IgD-negative memory B cell (primary cell): ENCODE measurements around the gene HTRA3. TPM values are rescaled to one million over a fixed set of nuclear protein-coding genes. Genes with fewer than 3 reads are reported as not detected.

Experiments
- H3K27ac Mint-ChIP-seq, 3 donors: one replicate each; pipeline ENCODE4 v1.8.0; 2020 to 2022; ENCODE audit warnings: mild to moderate bottlenecking in 3 of 3, mixed read lengths in 3 of 3, moderate library complexity in 1 of 3
- H3K27me3 Mint-ChIP-seq: one replicate; pipeline ENCODE4 v1.8.0; 2021; ENCODE audit warnings: mixed read lengths
- H3K36me3 Mint-ChIP-seq: one replicate; pipeline ENCODE4 v1.8.0; 2020; ENCODE audit warnings: mild to moderate bottlenecking, mixed read lengths
- H3K4me1 Mint-ChIP-seq, 3 donors: one replicate each; pipeline ENCODE4 v1.8.0; 2020 to 2022; ENCODE audit warnings: mixed read lengths in 3 of 3, mild to moderate bottlenecking in 1 of 3
- H3K4me3 Mint-ChIP-seq, 4 donors: one replicate each; pipeline ENCODE4 v1.8.0; 2020 to 2022; ENCODE audit warnings: mild to moderate bottlenecking in 4 of 4, mixed read lengths in 4 of 4, moderate library complexity in 3 of 4
- H3K9me3 Mint-ChIP-seq, 3 donors: one replicate each; pipeline ENCODE4 v1.8.0; 2020 to 2021; ENCODE audit warnings: mixed read lengths in 3 of 3, mild to moderate bottlenecking in 1 of 3
- polyA plus RNA-seq: library from polyadenylated mRNA; unstranded; fragments of 300-500 nt; fragmentation: Illumina TruSeq; gene quantifications from one replicate; pipeline ENCODE4 v1.2.3, GENCODE V29; 2021

HTRA3 gene
- polyA plus RNA-seq, 1 donor from 2014 or later = not detected

GRCh38 chr4:8316911-8317351 lies 47.4 kb downstream of the HTRA3 start:
- Mint-ChIP-seq H3K36me3 (no peaks in the 10 kb centered on the region), H3K27ac (no peak overlapping the region), H3K9me3 (peaks cover 6 to 15% (median 9%) of the 10 kb centered on the region in 3 donors), H3K4me3 (no peak overlapping the region), H3K27me3 (no peaks in the 10 kb centered on the region), H3K4me1 (no peaks in the 10 kb centered on the region)

DNA sequence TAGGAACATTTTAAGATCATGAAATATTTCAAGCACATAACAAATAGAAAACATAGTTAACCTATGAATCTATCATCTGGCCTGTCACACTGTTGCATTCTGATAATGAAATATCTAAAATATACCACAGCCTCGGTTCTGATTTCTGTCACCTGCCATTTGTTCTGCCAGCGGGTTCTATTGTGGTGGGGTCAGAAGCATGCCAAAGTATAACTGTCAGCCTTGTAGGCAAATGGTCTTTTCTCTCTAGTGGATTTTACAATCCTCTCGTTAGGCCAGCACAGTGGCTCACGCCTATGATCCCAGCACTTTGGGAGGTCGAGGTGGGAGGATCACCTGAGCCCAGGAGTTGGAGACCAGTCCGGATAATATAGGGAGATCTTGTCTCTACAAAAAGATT lies 47.9 kb downstream of the HTRA3 start:
- H3K4me3 Mint-ChIP-seq = no peak overlapping the region
- no peak overlapping the region for H3K27ac Mint-ChIP-seq
- no peaks in the 10 kb centered on the region for H3K36me3 Mint-ChIP-seq
- peaks cover 5 to 11% (median 6%) of the 10 kb centered on the region in 3 donors for H3K9me3 Mint-ChIP-seq
- H3K27me3 Mint-ChIP-seq = no peaks in the 10 kb centered on the region
- H3K4me1 Mint-ChIP-seq = no peaks in the 10 kb centered on the region

DNA sequence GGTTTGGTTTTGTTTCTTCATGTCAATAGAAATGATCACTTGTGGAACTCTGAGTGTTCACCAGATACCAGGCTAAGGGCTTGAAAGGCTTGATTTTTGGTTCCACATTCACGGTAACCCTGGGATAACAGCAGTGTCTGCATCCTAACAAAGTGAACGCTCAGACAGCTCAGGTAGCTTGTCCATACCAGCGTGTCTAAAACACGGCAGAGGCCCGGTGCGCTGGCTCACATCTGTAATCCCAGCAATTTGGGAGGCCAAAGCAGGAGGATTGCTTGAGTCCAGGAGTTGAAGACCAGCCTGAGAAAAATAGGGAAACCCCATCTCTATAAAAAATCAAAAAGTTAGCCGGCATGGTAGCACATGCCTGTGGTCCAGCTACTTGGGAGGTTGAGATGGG lies 49.0 kb downstream of the HTRA3 start:
- H3K4me3 Mint-ChIP-seq = no peak overlapping the region
- H3K27me3 Mint-ChIP-seq = no peaks in the 10 kb centered on the region
- H3K4me1 Mint-ChIP-seq = no peaks in the 10 kb centered on the region
- H3K36me3 Mint-ChIP-seq = no peaks in the 10 kb centered on the region
- no peak overlapping the region for H3K27ac Mint-ChIP-seq
- peaks cover 0 to 6% (median 3%) of the 10 kb centered on the region in 3 donors for H3K9me3 Mint-ChIP-seq

DNA sequence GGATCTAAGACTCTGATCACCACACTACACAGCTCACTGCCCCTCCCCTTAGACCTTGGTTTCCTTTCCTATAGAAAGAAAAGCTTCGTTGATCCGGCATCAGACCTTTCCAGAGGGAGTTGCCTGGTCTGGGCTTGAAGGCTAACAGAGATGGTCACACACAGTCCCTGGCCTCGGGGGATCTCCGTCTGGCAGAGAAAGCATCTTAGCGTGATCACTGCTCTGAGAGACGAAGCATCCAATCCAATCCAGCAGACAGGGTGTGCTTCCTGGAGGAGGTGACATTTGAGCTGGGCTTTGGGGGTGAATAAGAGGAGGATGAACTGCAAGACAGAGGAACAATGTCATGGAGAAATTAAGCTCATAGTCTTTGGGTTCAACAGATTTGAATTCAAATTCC lies 49.5 kb downstream of the HTRA3 start:
- H3K4me3 Mint-ChIP-seq = no peak overlapping the region
- no peaks in the 10 kb centered on the region for H3K27me3 Mint-ChIP-seq
- H3K4me1 Mint-ChIP-seq = no peaks in the 10 kb centered on the region
- peaks cover 0 to 3% (median 0%) of the 10 kb centered on the region in 3 donors for H3K9me3 Mint-ChIP-seq
- no peak overlapping the region for H3K27ac Mint-ChIP-seq
- no peaks in the 10 kb centered on the region for H3K36me3 Mint-ChIP-seq

DNA sequence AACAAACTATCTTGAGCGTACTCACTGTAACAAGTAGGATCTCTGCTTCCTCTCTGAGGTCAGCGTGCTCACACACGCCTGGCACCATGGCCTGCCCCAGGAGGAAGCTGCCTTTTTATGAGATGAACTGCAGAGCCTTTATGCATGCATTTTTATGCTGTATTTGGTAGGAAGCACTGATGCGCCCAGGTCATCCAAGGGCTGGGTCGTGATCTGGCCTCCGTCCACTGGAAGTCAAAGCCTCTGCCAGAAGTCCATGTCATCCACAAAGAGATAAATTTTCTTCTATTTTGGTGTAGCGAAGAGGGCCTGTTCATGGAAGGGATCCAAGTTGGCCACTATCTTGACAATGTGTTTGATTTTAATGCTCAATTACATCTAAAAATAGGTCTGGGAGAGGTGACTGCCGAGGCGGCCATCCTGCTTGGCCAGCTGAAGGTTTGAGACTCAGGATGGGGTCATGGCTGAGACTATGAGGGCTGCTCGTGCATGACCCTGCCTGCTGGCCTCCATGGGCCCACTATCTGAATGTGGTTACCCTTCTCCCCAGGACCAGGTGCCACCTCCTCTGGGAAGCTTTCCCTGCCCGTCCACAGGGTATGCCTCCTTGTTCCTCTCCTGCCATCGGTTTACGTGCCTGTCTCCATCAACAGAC lies 50.3 kb downstream of the HTRA3 start:
- Mint-ChIP-seq H3K9me3 (no peaks in the 10 kb centered on the region), H3K4me3 (no peak overlapping the region), H3K27me3 (peaks cover 3% of the 10 kb centered on the region), H3K36me3 (no peaks in the 10 kb centered on the region), H3K4me1 (no peaks in the 10 kb centered on the region), H3K27ac (no peak overlapping the region)

- Mint-ChIP-seq H3K4me3 (no peak overlapping the region), H3K27ac (no peak overlapping the region), H3K4me1 (no peaks in the 10 kb centered on the region), H3K36me3 (no peaks in the 10 kb centered on the region), H3K27me3 (peaks cover 3% of the 10 kb centered on the region), H3K9me3 (no peaks in the 10 kb centered on the region)
Measured at GRCh38 chr4:8320386-8320750, 50.8 kb downstream of the HTRA3 start.

- Mint-ChIP-seq H3K9me3 (no peaks in the 10 kb centered on the region), H3K27ac (no peak overlapping the region), H3K27me3 (peaks cover 3% of the 10 kb centered on the region), H3K4me1 (no peaks in the 10 kb centered on the region), H3K36me3 (no peaks in the 10 kb centered on the region), H3K4me3 (no peak overlapping the region)
Measured at GRCh38 chr4:8321220-8321619, 51.7 kb downstream of the HTRA3 start.

GRCh38 chr4:8321771-8322170 lies 52.2 kb downstream of the HTRA3 start:
- Mint-ChIP-seq H3K4me3 (no peak overlapping the region), H3K36me3 (no peaks in the 10 kb centered on the region), H3K4me1 (no peaks in the 10 kb centered on the region), H3K9me3 (no peaks in the 10 kb centered on the region), H3K27ac (no peak overlapping the region), H3K27me3 (peaks cover 3% of the 10 kb centered on the region)

- Mint-ChIP-seq H3K27ac (no peak overlapping the region), H3K36me3 (no peaks in the 10 kb centered on the region), H3K27me3 (peaks cover 3% of the 10 kb centered on the region), H3K4me3 (no peak overlapping the region), H3K9me3 (no peaks in the 10 kb centered on the region), H3K4me1 (no peaks in the 10 kb centered on the region)
Measured at GRCh38 chr4:8322794-8323704, 53.5 kb downstream of the HTRA3 start.

GRCh38 chr4:8323947-8324555 lies 54.5 kb downstream of the HTRA3 start:
- H3K9me3 Mint-ChIP-seq = no peaks in the 10 kb centered on the region
- H3K36me3 Mint-ChIP-seq = no peaks in the 10 kb centered on the region
- H3K4me1 Mint-ChIP-seq = no peaks in the 10 kb centered on the region
- peaks cover 4% of the 10 kb centered on the region for H3K27me3 Mint-ChIP-seq
- no peak overlapping the region for H3K27ac Mint-ChIP-seq
- H3K4me3 Mint-ChIP-seq = no peak overlapping the region

GRCh38 chr4:8324640-8325239 lies 55.2 kb downstream of the HTRA3 start:
- Mint-ChIP-seq H3K36me3 (no peaks in the 10 kb centered on the region), H3K4me1 (no peaks in the 10 kb centered on the region), H3K9me3 (no peaks in the 10 kb centered on the region), H3K27ac (no peak overlapping the region), H3K4me3 (no peak overlapping the region), H3K27me3 (peaks cover 4% of the 10 kb centered on the region)

GRCh38 chr4:8325291-8325973 lies 55.9 kb downstream of the HTRA3 start:
- no peak overlapping the region for H3K4me3 Mint-ChIP-seq

DNA sequence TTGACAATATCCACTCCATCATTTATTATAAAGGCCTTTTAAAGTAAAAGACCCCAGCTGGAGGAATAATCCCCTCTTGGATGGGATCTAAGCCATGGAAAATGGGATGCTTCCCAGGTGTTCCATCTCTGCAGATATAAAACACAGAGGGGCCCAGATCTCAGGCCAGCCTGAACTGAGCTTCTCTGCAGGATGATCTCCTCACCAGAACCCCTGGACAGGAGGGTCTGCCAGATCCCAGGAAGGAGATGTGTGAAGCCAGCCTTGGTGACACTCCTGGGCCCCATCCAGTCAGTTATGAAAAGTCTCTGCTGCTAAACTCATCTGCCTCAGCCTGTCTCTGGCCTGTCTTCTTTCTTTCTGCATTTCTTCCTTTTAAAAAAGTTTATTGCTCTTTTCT lies 56.7 kb downstream of the HTRA3 start:
- H3K27ac Mint-ChIP-seq = peak overlapping the region in 1 of 3 donors; percentile 9
- H3K27me3 Mint-ChIP-seq = peaks cover 4% of the 10 kb centered on the region
- H3K36me3 Mint-ChIP-seq = no peaks in the 10 kb centered on the region

More at GRCh38 chr4:8325291-8325973, 55.9 kb downstream of the HTRA3 start:
- Mint-ChIP-seq H3K9me3 (no peaks in the 10 kb centered on the region), H3K4me1 (no peaks in the 10 kb centered on the region), H3K27ac (peak overlapping the region in 1 of 3 donors; percentile 9), H3K36me3 (no peaks in the 10 kb centered on the region), H3K27me3 (peaks cover 4% of the 10 kb centered on the region)

DNA sequence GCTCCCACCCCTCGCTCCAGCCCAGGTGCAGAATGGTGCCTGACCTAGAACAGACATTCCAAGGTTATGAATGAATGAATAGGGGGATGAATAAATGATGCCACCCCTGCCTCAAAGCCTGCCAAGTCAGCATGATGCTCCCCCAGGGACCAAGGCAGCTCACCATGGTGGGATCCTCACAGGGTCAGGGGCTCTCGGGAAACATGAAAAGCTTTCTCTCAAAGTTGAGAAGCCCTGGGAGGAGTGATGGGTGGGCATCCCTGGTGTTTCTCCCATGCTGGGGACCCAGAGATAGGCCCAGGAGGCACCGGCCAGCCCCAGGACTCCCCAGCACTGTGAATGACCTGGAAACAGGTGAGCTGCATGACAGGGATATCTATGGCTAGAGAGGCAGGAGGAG lies 58.9 kb downstream of the HTRA3 start:
- no peaks in the 10 kb centered on the region for H3K36me3 Mint-ChIP-seq
- no peak overlapping the region for H3K27ac Mint-ChIP-seq
- peaks cover 0 to 9% (median 0%) of the 10 kb centered on the region in 3 donors for H3K9me3 Mint-ChIP-seq
- H3K27me3 Mint-ChIP-seq = peaks cover 7% of the 10 kb centered on the region
- H3K4me1 Mint-ChIP-seq = no peaks in the 10 kb centered on the region
- H3K4me3 Mint-ChIP-seq = no peak overlapping the region

More for the DNA sequence above, 56.7 kb downstream of the HTRA3 start:
- Mint-ChIP-seq H3K9me3 (no peaks in the 10 kb centered on the region), H3K4me3 (no peak overlapping the region), H3K4me1 (no peaks in the 10 kb centered on the region)
